OCI-LY1 (cell line): ENCODE measurements around the gene SLC16A3.

Source experiments
- H2AFZ ChIP-seq: fragments of 200-600 bp; sonication (generic), shearing (Covaris generic); 2 replicates; pipeline ENCODE4 v1.6.0; 2014; ENCODE audit warnings: antibody characterized with exemption, mild to moderate bottlenecking, low read length
- H3F3A ChIP-seq: fragments of 200-600 bp; sonication (generic), shearing (Covaris generic); 2 replicates; pipeline ENCODE4 v1.6.0; 2014; ENCODE audit warnings: mild to moderate bottlenecking, antibody characterized with exemption, low read length, moderate library complexity; ENCODE audit not compliant: insufficient read depth
- H3K27ac ChIP-seq: fragments of 200-600 bp; sonication (generic); 2 replicates; pipeline ENCODE4 v1.5.1; 2014; ENCODE audit warnings: low read length, mixed run types, mild to moderate bottlenecking, low read depth; ENCODE audit not compliant: poor library complexity, severe bottlenecking
- H3K27me3 ChIP-seq: fragments of 200-600 bp; sonication (generic); 2 replicates; pipeline ENCODE4 v1.6.0; 2014; ENCODE audit warnings: antibody characterized with exemption, mild to moderate bottlenecking, low read length, moderate library complexity; ENCODE audit not compliant: insufficient read depth
- H3K36me3 ChIP-seq: fragments of 200-600 bp; sonication (generic); 2 replicates; pipeline ENCODE4 v1.6.1; 2014; ENCODE audit warnings: mild to moderate bottlenecking, antibody characterized with exemption, low read length, moderate library complexity, mixed read lengths; ENCODE audit not compliant: insufficient read depth
- H3K4me1 ChIP-seq: fragments of 200-600 bp; sonication (generic); 2 replicates; pipeline ENCODE4 v1.5.1; 2014; ENCODE audit warnings: mild to moderate bottlenecking, low read length, moderate library complexity; ENCODE audit not compliant: insufficient read depth, severe bottlenecking
- H3K4me2 ChIP-seq: fragments of 200-600 bp; sonication (generic), shearing (Covaris generic); 2 replicates; pipeline ENCODE4 v1.6.1; 2014; ENCODE audit warnings: low read length
- H3K4me3 ChIP-seq: fragments of 200-600 bp; sonication (generic); 2 replicates; pipeline ENCODE4 v1.5.1; 2014; ENCODE audit warnings: low read length, low read depth, mild to moderate bottlenecking, mixed read lengths; ENCODE audit not compliant: poor library complexity, severe bottlenecking
- H3K79me2 ChIP-seq: fragments of 200-600 bp; shearing (Covaris generic); 2 replicates; pipeline ENCODE4 v1.6.1; 2016; ENCODE audit warnings: mixed run types, low read length, mixed read lengths; ENCODE audit not compliant: insufficient read depth
- H3K9ac ChIP-seq: fragments of 200-600 bp; sonication (generic), shearing (Covaris generic); 2 replicates; pipeline ENCODE4 v1.6.1; 2014; ENCODE audit warnings: mild to moderate bottlenecking, low read length, mixed read lengths
- H3K9me2 ChIP-seq: fragments of 200-600 bp; sonication (generic), shearing (Covaris generic); 2 replicates; pipeline ENCODE4 v1.6.1; 2014; ENCODE audit warnings: low read depth, mild to moderate bottlenecking, low read length, mixed read lengths
- H3K9me3 ChIP-seq: fragments of 200-600 bp; shearing (Covaris generic); 2 replicates; pipeline ENCODE4 v1.6.1; 2014; ENCODE audit warnings: low read length, mixed read lengths
- H4K20me1 ChIP-seq: fragments of 200-600 bp; sonication (generic), shearing (Covaris generic); 2 replicates; pipeline ENCODE4 v1.6.0; 2016; ENCODE audit warnings: mild to moderate bottlenecking, low read length; ENCODE audit not compliant: insufficient read depth
- CTCF ChIP-seq: fragments of 200-600 bp; sonication (generic), shearing (Covaris generic); IDR thresholded peaks from 2 replicates; pipeline ENCODE4 v1.5.1; 2017; ENCODE audit warnings: mild to moderate bottlenecking, antibody characterized with exemption, low read length, moderate library complexity, mixed read lengths
- EZH2 ChIP-seq: fragments of 200-600 bp; sonication (generic), shearing (Covaris generic); IDR thresholded peaks from 2 replicates; pipeline ENCODE4 v1.8.0; 2017; ENCODE audit warnings: borderline replicate concordance, mixed run types, mild to moderate bottlenecking, antibody characterized with exemption, low read length, moderate library complexity, mixed read lengths

The SLC16A3 gene

DNA sequence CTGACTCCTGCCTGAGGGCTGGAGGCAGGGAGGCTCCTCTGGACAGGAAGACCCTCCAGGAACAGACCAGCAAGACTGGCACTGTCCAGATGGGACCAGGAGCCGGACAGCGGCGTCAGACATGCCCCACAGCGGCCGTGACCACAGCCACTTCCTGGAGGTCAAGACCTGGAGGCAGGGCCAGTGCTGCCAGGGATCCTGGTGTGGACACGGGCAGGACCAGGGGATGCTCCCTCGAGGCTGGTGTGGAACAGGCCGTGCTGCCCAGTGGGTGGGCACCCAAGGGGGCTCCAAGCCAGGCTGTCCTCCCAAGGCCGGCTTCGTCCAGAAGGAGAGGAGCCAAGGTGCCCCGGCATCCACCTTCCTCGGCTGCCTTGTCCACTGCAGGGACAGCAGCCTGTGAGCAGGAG lies 11.7 kb upstream of the SLC16A3 start:
- Histone ChIP-seq H3K9me2 (no peaks in the 10 kb centered on the region), H3K9ac (no peak overlapping the region), H3F3A (0 out of 2 replicates have a peak, but pooled peaks cover 3% of the 10 kb centered on the region), H3K9me3 (no peaks in the 10 kb centered on the region), H3K4me1 (peaks cover 13% of the 10 kb centered on the region), H4K20me1 (no peaks in the 10 kb centered on the region), H3K4me2 (no peak overlapping the region), H3K36me3 (no peaks in the 10 kb centered on the region), H3K79me2 (no peaks in the 10 kb centered on the region), H3K4me3 (no peak overlapping the region), H3K27me3 (peaks cover 9% of the 10 kb centered on the region), H3K27ac (no peak overlapping the region), H2AFZ (no peak overlapping the region)
- no peak for TF ChIP-seq EZH2
- TF ChIP-seq CTCF: no peak

DNA sequence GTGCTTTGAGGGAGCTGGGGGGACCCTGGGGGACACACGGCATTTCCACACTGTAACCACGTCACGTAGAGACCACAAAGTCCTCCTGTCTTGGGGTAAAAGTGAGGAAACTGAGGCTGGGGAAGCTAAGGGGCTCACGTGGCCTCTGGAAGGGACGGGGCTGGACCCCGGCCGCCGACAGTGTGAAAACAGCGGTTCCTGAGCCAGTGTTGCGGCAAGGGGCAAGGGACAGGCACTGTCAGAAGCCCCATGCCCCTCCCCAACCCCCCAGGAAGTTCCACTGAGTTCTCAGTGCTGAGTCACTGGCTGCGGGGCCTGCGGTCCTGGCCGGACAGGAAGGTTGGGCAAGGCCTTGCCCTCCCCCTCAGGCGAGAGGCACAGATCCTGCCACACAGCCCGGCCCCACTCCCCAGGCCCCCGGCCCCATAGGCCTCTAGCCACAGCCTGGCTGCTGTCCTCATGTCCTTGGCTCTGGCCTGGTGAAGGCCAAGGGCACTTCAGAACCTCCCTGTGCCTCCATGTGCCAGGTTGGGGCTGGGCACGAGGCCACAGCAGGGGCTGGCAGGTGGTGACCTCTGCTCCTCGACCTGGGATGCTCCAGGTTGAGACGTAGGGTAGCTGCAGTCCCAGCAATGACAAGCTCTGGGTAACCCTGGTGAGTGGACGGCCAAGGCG lies 11.2 kb upstream of the SLC16A3 start:
- Histone ChIP-seq H3K9me2 (no peaks in the 10 kb centered on the region), H3K4me1 (peaks cover 12% of the 10 kb centered on the region), H3K27ac (no peak overlapping the region), H3K27me3 (peaks cover 9% of the 10 kb centered on the region), H3K4me3 (no peak overlapping the region), H3K9me3 (no peaks in the 10 kb centered on the region), H3K4me2 (no peak overlapping the region), H3K79me2 (no peaks in the 10 kb centered on the region), H2AFZ (no peak overlapping the region), H3K36me3 (no peaks in the 10 kb centered on the region), H3F3A (0 out of 2 replicates have a peak, but pooled peaks cover 3% of the 10 kb centered on the region), H3K9ac (no peak overlapping the region), H4K20me1 (no peaks in the 10 kb centered on the region)
- TF ChIP-seq CTCF (no peak), EZH2 (no peak)

GRCh38 chr17:82218349-82219075 lies 10.3 kb upstream of the SLC16A3 start:
- H3K9ac ChIP-seq: no peak overlapping the region
- no peaks in the 10 kb centered on the region for H3K9me3 ChIP-seq
- no peak overlapping the region for H3K4me3 ChIP-seq
- no peaks in the 10 kb centered on the region for H3K36me3 ChIP-seq
- H4K20me1 ChIP-seq: no peaks in the 10 kb centered on the region
- no peak overlapping the region for H3K27ac ChIP-seq
- no peak overlapping the region for H3K4me2 ChIP-seq
- peaks cover 6% of the 10 kb centered on the region for H3K27me3 ChIP-seq
- no peaks in the 10 kb centered on the region for H3K9me2 ChIP-seq
- H3F3A ChIP-seq: 0 out of 2 replicates have a peak, but pooled peaks cover 3% of the 10 kb centered on the region
- TF ChIP-seq EZH2: no peak
- TF ChIP-seq CTCF: no peak
- H3K79me2 ChIP-seq: no peaks in the 10 kb centered on the region
- H3K4me1 ChIP-seq: peaks cover 6% of the 10 kb centered on the region
- H2AFZ ChIP-seq: no peak overlapping the region
